Activated naive CD4-positive, alpha-beta T cell treated with anti-CD3 and anti-CD28 coated beads, Interleukin-2, amount 10 ng/mL, durations not matched to agents 5 hours and 36 hours (primary cell): ENCODE data around the gene OGFR. TPM values are rescaled to one million over a fixed set of nuclear protein-coding genes. Genes with fewer than 3 reads are reported as not detected.

Experiments
- total RNA-seq, 2 experiments: library from RNA; stranded (reverse); gene quantifications; one replicate each; pipeline ENCODE4 v1.2.3, GENCODE V29; 2021

Gene OGFR, protein sequence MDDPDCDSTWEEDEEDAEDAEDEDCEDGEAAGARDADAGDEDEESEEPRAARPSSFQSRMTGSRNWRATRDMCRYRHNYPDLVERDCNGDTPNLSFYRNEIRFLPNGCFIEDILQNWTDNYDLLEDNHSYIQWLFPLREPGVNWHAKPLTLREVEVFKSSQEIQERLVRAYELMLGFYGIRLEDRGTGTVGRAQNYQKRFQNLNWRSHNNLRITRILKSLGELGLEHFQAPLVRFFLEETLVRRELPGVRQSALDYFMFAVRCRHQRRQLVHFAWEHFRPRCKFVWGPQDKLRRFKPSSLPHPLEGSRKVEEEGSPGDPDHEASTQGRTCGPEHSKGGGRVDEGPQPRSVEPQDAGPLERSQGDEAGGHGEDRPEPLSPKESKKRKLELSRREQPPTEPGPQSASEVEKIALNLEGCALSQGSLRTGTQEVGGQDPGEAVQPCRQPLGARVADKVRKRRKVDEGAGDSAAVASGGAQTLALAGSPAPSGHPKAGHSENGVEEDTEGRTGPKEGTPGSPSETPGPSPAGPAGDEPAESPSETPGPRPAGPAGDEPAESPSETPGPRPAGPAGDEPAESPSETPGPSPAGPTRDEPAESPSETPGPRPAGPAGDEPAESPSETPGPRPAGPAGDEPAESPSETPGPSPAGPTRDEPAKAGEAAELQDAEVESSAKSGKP
- 10 to 100 TPM; 60.9 to 64.4 TPM for total RNA-seq

DNA sequence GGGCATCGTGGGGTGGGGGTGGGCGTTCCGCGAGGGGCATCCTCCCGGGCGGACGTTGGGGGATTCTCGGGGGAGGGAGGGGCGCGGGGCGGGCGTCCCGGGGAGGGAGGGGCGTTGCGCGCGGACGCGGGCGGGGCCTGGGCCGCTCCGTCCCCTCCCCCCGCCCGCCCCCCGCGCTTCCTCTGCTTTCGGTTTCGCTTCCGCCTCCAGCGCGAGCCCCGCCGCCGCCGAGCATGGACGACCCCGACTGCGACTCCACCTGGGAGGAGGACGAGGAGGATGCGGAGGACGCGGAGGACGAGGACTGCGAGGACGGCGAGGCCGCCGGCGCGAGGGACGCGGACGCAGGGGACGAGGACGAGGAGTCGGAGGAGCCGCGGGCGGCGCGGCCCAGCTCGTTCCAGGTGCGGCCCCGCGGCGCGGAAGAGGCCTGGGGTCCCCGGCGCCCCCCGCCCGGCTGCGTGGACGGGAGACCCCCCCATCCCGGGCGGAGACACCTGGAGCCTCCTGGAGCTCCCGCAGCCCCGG is at the start of gene OGFR:
TSS of gene OGFR (plus strand) at position 209 of the 528 bp plus-strand sequence. CDS start at position 234, 25 bp downstream.

DNA sequence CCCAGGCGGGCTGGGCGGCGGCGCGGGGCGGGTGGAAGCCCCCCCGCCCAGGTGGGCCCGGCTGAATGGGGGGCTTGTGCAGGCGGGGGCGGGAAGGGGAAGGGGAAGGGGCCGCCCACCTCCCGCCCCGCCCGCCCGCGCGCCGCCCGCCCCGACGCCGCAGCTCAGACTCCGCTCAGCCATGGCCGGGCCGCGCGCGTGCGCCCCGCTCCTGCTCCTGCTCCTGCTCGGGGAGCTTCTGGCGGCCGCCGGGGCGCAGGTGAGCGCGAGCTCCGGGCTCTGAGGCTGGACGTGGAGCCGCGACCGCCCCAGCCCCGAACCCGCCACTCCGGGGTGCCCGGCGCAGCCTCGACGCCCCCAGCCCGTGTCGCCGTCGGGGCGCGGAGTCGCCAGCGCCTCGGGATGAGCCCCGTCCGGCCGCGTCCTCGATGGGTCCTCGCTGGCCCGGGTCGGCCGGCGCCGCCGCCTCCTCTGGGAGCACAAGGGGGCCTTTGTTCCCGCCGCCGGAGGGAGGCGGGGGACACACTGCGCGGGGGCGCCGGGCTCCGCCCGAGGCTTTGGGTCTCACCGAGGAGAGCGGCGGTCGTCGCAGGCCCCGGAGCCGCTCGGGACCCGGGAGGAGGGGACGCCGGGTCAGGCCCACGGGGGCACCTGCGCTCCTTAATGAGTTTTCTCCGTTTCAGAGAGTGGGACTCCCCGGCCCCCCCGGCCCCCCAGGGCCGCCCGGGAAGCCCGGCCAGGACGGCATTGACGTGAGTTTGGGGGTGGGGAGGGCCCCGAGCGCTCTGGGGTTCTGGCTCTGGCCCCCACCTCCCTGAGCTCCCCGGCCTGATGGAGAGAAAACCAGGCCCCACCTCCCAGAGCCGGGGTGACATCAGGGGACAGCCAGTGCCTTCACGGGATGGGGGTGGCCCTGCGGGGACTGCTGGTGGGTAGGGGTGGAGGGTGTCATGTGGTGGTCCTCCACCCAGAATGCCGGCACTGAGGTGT is 12.5 kb downstream of the OGFR start, which contains the start of gene COL9A3:
TSS of gene COL9A3 (plus strand) at position 167 of the 990 bp plus-strand sequence. CDS start at position 182, 15 bp downstream.

GRCh38 chr20:62861726-62862336 is 57.2 kb downstream of the OGFR start, which contains the start of gene TCFL5:
TCFL5 (minus strand) TSS chr20:62861822; CDS start chr20:62861670, 152 bp downstream.

Other genes starting within 250 kb of the OGFR start
- 10 to 100 TPM; 58.0 to 66.6 TPM for gene SLCO4A1, start 162.3 kb upstream of the OGFR start, total RNA-seq
- gene NTSR1, start 96.0 kb upstream of the OGFR start, total RNA-seq: under 1 TPM; 0.10 TPM
- gene MRGBP, start 8.4 kb upstream of the OGFR start, total RNA-seq: 10 to 100 TPM; 14.5 to 15.0 TPM
- not detected for gene COL9A3, start 12.2 kb downstream of the OGFR start, total RNA-seq
- gene TCFL5, start 57.0 kb downstream of the OGFR start, total RNA-seq: 1 to 10 TPM; 9.5 to 9.9 TPM
- 10 to 100 TPM; 78.5 to 80.7 TPM for gene DIDO1, start 121.7 kb downstream of the OGFR start, total RNA-seq
- gene GID8, start 133.3 kb downstream of the OGFR start, total RNA-seq: 10 to 100 TPM; 37.2 to 38.2 TPM
- 10 to 100 TPM; 18.2 to 20.6 TPM for gene SLC17A9, start 147.9 kb downstream of the OGFR start, total RNA-seq
- gene BHLHE23, start 202.1 kb downstream of the OGFR start, total RNA-seq: not detected